GM18858 (cell line): ENCODE data around the gene ANXA6.
A peak's percentile ranks its signal among the peaks of the same experiment; 100 is the strongest.

Experiments used
- ATAC-seq: cut with Tn5 transposase; IDR thresholded peaks from one replicate; pipeline ENCODE4 v1.9.1; 2021; ENCODE audit not compliant: unreplicated experiment

ANXA6 gene

DNA sequence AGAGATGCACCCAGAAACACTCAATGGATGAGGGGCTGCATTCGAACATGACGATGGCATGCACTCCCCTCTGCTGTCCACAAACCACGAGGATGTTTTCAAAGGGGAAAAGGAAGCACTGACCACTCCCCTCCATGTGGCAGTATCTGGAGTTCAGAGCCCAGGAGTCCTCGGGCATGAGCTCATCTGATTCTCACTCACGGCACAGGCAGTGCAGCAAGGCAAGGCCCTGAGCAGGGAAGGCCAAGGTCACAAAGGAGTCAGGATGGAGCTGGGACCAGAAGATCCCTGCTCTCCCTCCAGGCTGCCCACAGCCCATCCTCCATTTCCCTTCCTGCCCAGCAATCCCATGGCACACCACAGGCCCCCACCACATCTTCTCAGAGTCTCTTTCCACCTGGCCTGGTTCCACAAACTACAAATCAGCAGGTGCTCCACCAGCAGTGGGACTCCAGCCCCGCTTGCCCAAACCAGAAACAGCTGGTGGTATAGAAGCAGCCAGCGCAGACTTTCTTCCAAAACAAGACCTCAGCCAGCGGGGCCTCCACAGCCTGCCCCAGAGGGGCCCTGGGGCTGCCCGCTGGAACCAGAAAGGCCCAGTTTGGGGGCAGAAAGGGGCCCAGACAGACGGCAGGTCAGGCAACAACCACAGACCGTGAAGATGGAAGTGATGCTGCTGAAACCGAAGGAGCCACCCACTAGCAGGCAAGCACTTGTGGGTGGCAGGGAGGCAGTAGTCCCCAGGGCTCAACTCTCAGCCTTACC, 89.0 kb downstream of the ANXA6 start:
- peak; percentile 42 for ATAC-seq

DNA sequence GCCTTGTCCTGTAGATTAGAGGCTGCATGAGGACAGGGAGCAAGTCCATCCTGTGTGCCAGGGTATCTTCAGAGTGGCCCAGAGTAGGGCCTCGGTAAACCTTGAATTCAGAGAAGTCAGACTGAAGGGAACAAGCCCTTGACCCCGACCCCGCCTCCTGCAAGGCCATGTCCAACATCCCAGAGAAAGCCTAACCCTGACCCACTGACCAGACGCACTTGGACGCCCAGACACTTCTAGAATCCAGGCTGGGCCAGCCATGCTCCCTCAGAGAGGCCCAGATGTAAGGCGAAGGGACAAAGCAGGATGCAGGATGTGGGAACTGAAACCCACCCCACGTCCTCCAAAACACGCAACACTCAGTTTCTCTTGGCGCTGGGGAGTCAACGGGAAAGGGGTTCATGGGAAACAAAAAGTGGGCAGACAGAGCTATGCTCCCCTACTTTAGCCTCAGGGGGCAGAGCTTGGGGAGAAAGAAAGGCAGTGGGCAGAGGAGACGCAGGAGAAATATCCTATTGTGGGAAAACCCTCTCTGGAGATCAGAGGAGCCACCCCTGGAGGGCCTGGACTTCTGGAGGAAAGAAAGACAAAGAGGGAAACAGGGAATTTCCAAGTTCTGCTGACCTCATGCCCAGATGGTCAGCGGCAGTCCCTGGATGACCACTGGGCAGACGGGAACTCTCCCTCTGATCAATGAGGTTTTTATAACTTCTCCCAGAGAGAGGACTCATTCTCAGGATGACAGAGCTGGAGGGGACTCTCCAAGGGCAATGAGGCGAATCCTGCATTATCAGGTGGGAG, 89.7 kb downstream of the ANXA6 start:
- ATAC-seq = peak; percentile 16

DNA sequence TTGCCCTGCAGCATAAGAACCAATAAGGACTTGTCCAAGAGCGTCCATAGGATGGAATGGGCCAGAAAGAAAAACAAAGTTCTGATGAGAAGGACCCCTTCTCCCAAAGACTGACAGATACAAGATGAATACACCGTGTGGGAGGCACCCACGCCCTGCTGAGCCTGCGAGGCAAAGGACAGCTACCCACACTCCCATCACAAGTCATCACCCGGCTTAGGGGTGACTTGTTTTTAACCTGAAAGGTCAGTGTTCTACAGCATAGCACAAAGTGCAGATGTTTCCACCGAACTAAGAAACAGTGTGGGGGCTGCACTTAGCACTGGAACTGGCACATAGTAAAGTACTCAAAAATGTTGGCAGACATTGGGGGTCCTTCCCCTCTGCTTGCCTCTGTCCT, 90.7 kb downstream of the ANXA6 start:
- no peak for ATAC-seq

DNA sequence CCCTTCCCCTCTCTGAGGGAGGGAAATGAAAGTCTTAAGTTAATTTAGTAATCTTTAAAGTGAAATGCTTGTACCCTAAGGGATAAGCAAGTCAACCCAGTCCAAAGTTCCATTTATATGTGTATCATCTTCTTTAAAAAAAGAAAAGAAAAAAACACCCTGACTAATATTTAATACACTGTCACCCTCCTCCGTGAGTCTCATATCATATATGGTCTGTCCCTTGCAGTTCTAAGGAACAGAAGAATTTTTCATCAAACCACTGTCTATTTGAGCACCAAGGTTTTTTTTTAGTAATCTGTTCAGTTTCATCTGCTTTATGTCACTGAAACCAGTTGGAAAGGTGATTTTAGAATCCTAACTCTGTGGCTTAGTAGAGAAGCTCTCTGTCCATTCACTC, 92.0 kb downstream of the ANXA6 start:
- no peak for ATAC-seq

DNA sequence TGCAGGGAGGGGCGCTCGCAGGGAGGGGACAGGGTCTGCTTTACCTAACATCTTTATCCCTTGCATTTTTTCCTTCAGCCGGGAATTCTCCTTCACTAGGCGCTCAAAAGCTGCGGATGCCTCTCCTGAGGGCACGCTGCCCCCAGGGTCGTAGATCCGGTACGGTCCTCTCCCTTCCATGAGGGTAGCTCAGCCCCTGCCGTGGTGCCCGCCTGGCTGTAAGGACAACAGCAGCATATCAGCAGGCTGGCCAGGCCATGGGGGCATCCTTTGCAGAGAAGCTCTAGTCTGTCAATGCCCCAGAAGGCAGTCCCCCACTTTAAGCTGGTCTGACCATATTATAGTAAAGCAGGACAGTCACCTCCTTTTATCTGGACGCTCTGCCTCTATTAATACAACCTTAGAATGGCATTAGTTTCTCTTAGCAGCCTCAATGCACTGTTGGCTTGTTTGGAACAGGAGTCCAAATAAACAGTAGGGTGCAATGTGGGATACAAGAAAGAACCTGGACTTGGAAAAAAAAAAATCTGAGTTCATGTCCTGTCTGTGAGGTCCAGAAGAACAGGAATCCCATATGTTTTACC, 92.6 kb downstream of the ANXA6 start:
- ATAC-seq = no peak

DNA sequence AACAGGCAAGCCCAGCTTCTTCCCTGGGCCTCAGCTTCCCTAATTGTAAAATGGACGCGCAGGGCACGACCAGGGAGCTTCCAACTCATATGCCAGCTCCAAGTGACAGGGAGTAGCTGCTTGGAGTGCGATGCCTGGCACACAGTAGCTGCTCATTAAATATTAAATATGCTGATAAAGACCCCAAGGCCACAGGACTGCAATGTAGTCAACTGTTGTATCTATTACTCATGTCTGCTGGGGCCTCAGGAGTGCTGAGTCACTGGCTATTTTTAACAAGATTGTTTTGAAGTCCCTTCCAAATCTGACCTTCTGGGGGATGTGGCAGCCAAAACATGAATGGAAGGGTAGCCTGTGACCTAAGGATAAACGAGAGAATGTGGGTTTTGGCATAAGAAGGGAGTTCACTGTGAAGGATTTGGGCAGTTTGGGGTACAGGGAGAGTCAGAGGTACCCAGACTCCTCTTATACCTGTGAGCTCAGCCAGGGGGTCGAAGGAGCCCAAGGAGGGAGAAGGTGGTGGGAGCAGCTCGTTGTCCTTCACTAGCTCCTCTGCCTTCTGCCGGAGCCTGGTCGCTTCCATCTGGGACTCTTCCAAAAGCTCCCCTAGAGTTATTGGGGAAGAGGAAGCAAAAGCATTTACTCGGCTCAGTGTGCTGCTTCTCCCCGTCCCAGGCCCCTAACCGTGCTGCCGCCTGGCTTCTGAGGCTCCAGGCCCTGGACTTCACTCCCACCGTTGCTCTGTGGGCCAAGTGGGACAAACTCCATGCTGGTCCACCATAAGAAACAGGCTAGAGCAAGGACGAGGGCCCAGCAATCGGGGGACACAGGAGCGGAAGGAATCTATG, 94.2 kb downstream of the ANXA6 start:
- no peak for ATAC-seq

DNA sequence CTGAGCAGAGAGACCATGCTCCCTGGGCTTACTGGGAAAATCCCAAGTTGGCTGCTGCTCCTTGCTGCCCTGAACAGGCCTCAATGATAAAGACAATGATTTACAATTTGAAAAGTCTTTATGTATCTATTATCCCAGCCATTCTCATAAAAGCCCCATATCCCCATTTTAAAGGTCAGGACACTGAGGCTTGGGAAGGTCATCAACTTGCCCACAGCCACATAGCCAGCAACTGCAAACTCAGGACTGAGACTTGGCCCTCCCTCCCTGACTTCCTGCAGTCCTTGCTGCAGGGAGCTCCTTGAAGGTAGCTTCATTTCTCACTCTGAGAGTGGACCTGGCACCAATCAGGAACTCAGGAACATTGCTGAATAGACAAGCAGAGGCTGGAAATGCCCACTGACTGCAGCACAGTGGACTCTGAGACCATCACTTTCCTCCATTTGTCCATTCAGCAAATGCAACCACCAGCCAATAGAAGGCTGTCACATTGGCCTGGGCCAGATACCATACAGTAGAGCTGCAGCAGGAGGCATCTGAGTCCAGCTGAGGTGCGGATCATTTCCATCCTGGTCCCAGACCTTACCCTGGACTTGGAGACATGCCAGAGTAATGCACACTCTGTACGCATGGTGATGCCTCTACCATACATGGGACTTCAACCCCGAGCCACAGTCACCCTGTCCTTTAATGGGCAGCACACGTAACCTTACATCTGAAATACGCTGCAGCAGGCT, 95.0 kb downstream of the ANXA6 start:
- ATAC-seq = no peak

DNA sequence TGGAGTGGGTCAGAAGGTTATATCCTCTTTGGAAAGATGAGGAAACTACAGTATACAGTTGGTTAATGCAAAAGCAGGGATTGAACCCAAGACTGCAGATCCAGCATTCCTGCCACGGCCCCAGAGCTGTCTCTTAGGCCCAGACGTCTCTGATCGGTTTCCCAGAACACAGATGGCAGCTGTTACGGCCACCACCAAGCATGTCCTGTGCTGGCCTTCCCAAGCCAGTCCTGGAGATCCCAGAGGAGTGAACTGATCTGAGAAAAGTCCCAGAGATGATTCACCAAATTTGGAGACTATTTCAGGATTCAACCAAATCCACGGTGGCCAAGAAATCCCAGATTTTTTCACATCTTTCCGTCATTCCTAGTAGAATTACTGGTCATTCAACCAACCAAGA, 96.8 kb downstream of the ANXA6 start:
- ATAC-seq = no peak

DNA sequence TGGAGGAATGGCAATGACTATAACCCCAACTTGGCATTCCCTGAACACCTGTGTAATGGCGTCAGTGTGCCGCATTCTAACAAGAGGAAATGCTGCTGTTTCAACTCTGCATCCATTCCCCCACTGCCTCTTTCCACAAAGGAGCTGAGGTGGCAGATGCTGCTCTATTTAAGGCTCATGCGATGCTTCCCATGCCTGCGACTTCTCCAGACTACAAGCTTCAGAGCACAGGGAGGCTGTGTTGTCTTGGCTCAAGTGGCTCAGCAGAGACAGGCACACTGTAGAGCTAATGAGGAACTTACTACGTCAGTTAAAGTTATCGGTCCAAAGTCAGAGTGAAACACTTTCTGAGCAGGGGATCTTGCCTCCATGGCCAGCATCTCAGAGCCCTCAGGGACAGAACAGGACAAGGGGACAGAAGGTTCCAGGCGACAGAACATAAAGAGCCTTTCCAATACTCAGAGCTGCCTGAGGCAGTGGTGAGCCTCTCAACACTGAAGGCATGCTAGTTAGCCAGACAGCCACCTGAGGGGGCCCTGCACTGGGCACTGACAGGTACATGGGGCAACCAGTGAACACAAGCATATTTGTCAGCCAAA, 98.6 kb downstream of the ANXA6 start:
- no peak for ATAC-seq

DNA sequence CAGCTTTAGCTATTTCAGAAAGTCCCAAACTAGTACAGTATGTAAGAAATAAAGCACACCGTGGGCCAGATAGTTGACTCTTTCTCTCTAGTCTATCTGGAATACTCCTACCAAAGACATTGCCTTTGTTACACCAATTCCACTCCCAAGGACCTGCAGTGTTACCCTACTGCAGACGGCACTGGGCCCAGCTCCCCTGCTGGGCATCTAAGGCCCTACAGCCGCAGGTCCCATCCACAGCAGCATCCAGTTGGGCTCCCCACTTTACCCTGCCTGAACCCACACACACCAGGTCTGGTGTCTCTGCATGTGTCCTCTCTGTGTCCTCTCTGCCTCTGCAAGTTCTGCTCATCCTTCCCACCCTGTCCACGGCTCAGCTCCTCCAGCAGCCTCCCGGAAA, 99.3 kb downstream of the ANXA6 start:
- ATAC-seq = no peak

DNA sequence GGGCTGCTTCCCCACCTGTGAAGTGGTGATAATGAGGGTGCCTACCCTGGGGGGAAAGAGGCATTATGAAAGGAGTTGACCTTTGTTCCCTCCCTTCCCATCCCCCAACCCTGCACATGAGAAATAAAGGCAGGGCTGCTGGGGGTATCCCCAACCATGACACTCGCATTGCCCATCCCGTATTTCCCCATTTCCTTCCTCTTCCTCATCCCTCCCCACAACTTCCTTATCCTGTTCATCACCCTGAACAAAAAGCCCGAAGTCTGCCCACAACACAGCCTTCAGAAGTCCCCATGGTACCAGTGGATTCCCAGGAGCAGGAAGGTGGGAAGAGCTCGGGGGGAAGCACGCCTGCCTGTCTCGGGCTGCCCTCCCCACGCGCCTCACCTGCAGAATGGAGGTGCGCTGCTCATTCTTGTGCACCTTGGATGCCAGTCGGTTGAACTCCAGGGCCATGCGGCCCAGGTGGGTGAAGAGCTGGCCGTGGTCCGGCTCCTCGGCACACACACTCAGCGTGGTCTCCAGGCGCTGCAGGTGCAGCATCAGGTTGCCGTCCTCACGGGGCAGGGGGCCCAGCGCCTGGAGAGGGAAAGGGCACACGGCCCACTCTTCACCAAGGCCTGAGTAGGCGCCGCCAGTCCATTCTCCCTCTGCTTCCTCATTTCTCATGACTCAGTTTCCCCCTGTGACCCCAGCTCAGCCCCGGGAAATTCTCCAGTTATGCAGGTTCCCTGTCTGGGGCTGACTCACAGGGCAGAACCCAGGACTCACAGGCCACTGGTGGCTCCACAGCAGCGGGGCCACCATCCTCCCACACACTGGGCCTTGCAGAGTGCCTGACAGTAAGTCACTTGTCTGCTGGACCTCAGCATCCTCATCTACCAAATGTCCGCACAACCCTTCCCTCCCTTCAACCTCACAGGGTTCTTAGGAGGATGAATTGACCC, 100.9 kb downstream of the ANXA6 start:
- no peak for ATAC-seq

DNA sequence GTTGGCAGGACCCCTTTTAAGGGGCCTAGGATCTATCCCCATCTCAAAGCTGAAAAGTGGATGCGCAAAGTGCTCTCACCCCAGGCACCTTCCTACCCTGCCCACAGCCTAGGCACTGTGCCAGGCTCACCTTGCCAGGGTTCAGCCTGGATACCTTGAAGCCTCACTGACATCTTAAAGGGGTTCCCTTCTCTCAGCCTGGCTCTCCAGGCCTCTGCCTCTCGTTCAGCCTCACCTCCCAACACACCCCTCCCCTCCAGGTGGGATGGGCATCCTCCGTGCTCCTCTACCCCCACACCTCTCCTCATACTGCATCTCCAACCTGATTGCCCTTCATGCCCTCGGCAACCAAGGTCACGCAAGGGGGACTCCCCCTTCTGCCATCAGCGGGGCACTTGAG, 102.2 kb downstream of the ANXA6 start:
- ATAC-seq = no peak

DNA sequence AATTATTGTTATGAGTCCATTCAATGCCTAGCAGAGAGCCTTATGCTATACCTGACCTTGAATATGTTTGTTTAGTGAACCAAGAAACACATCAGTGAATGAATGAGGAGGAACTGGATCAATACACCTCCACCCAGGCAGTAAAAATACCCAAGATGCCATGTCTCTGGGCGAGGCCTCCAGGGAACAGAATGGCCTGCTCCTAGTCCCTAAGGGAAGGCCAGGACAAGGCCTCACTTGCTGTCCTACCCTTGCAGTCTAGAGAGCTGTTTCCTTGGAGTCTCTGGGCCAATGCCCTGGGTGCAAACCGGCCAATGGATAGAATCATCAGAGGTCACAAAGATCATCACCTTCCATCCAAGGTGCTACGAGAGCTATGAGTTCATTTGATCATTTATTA, 102.9 kb downstream of the ANXA6 start:
- no peak for ATAC-seq

DNA sequence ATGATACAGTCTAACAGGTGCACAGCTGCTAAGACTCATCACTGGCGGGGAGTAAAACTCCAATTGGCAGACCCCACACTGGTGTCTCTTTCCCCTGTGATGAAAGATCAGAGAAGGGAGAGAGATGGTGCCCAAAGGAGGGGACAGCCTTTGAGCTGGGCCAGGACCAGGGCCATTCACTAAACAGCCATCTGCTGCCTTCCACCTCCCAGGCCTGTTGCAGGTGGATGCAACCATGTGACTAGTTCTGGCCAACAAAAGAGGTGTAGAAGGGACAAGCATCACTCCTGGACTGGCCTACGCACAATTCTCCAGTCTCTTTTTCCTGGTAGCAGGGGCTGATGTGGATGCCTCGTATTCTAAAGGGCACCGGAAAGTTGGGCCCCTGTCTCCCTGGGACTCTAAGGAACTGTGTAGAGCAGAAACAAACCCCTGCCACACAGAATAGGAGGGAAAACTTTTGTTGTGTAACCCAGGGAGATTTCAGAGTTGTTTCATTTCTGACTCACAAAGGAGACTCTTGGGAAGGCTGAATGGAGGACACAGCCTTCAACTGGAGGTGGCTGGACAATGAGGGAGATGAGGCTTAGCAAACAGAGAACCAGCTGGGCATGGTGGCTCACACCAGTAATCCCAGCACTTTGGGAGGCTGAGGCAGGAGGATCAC, 103.7 kb downstream of the ANXA6 start:
- ATAC-seq = no peak

DNA sequence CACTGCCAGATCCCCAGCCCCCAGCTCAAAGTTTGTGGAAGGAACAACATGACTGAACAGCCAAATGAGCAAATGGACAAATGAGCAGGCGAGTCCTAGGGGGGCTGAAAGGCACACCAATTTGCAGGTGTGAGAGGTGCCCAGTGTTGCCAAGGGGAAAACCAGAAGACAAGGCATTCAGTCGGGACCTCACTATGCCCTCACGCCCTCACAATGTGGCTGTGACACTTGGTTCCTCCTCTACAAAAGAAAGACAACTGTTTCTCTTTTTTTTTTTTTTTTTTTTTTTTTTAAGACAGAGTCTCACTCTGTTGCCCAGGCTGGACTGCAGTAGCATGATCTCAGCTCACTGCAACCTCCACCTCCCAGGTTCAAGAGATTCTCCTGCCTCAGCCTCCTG, 104.7 kb downstream of the ANXA6 start:
- ATAC-seq = no peak

DNA sequence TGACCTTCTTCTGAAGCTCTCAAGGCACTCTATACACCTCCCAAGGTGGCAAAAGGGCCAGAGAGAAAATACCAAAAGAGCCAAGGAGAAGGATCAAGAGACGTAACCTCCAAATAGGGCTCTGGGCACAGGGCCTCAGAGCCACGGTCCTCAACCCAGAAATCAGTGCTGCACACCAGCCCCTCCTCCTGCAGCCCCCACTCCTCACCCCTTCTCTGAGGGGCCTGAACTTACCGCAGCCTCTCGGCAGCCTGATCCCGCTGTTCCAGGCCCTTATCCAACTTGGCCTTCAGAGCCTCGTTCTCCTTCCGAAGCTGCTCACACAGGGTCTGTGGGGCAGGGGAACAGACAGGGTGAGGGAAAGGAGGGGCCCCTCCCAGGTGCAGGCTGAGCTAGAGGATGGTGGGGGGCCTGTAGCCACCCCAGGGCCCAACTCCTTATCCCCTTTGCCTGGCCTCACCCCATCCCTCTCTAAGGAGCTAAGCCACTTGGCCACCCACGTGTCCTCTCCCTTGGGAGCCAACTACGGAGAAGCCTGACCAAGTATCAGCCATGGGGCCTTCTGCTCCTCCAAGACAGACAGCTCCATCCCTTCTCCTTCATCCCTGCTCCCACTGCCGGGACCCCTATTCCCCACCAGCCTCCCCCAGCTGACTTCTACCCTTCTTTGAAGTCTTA, 105.5 kb downstream of the ANXA6 start:
- no peak for ATAC-seq

DNA sequence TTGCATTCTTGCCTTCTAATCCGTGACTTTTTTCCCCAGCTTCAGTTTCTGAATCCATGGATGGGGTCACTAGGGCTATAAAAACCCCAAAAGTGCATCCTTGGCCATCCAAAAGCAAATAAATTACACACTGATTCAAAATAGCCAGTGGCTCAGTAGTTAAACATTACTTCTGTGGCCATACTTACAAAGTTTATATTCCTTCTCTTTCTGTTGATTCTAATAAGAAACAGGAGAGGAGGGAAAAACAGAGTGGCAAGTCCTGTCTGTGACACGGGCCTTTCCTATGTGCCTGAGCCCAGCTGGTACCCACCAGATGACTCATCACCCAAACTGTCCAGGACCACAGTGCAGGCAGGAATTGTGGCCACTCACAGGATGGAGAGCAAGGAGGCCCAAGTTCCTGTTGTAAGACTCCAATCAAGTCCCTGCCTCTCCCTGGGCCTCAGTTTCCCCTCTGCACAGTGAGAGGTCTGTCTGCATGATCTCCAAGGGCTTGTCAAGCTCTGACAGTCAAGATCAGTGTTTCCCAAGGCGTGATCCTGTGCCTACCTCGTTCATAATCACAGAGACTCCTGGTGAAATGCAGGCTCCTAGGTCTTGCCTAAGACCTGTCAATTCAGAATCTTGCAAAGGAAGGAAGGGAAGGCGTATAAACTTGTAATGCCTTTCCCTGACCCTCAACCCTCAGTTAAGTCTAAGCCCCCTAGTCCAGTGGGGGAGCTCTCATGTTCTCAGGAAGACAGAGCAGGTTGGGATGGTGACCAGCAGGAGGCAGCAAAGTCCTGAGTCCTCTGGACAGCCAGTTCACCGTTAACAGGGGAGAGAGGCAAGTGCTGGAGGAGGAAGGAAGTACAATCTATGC, 106.3 kb downstream of the ANXA6 start:
- peak; percentile 82 for ATAC-seq
